Nephron (organoid): ENCODE data around the gene PRCD.

Experiments
- H3K27ac Mint-ChIP-seq, 3 experiments: 2 replicates each; pipeline ENCODE4 v1.8.0; 2020; ENCODE audit warnings: mixed read lengths in 3 of 3, mild to moderate bottlenecking in 2 of 3, moderate library complexity in 1 of 3
- H3K27me3 Mint-ChIP-seq: 2 replicates; pipeline ENCODE4 v1.8.0; 2021; ENCODE audit warnings: low read depth, mild to moderate bottlenecking, moderate library complexity, mixed read lengths
- H3K36me3 Mint-ChIP-seq: 2 replicates; pipeline ENCODE4 v1.8.0; 2020; ENCODE audit warnings: low read depth, mixed read lengths
- H3K4me1 Mint-ChIP-seq: 2 replicates; pipeline ENCODE4 v1.8.0; 2020; ENCODE audit warnings: mixed read lengths
- H3K4me3 Mint-ChIP-seq, 3 experiments: 2 replicates each; pipeline ENCODE4 v1.8.0; 2020; ENCODE audit warnings: mild to moderate bottlenecking in 3 of 3, mixed read lengths in 3 of 3, moderate library complexity in 2 of 3
- H3K9me3 Mint-ChIP-seq: 2 replicates; pipeline ENCODE4 v1.8.0; 2020; ENCODE audit warnings: mixed read lengths
- TF ChIP-seq, protein P1 (sequence below), 3 experiments: fragments of 200-600 bp; sonication (generic); IDR thresholded peaks; one replicate each; pipeline ENCODE4 v1.5.0; 2021; ENCODE audit warnings: antibody characterized with exemption in 3 of 3; ENCODE audit not compliant: unreplicated experiment in 3 of 3

Gene PRCD

DNA sequence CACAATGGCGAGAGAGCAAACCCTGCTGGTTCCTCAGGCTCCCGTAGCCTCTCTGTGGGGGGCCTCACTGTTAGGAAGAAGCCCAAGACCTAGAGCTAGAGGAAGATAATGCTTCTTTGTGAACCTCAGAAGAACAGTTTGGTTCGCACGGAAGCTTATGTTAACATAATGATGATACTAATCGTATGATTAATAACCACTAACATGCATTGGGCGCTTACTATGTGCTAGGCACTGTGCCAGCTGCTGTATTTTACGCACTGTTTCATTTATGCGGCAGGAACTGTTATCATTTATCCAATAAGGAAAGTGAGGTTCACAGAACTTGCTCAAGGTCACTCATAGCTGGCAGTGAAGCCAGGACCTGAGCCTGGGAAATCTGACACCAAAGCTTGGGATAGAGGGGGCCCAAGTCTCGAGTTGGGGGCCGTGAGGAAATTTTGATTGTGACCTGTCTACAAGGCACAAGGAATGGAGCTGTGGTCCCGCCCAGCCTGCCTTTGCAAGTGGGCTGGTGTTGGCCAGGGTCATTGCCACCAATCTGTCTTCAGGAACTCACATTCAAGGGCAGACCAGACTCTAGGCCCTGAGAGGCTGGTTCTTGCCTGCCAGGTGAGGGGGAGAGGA lies 6.8 kb downstream of the PRCD start:
- TF ChIP-seq, protein P1, sequence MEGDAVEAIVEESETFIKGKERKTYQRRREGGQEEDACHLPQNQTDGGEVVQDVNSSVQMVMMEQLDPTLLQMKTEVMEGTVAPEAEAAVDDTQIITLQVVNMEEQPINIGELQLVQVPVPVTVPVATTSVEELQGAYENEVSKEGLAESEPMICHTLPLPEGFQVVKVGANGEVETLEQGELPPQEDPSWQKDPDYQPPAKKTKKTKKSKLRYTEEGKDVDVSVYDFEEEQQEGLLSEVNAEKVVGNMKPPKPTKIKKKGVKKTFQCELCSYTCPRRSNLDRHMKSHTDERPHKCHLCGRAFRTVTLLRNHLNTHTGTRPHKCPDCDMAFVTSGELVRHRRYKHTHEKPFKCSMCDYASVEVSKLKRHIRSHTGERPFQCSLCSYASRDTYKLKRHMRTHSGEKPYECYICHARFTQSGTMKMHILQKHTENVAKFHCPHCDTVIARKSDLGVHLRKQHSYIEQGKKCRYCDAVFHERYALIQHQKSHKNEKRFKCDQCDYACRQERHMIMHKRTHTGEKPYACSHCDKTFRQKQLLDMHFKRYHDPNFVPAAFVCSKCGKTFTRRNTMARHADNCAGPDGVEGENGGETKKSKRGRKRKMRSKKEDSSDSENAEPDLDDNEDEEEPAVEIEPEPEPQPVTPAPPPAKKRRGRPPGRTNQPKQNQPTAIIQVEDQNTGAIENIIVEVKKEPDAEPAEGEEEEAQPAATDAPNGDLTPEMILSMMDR (IDR thresholded peaks at IDR 0.05; ENCODE audit: unreplicated experiment in 3 of 3): no peak
- Mint-ChIP-seq H3K4me3 (peak overlapping the region in 2 of 3 experiments; percentile 32 to 38), H3K36me3 (no peaks in the 10 kb centered on the region), H3K4me1 (peaks cover 38% of the 10 kb centered on the region), H3K9me3 (no peaks in the 10 kb centered on the region), H3K27ac (peak overlapping the region; percentile 42 to 79 (median 50)), H3K27me3 (peaks cover 11% of the 10 kb centered on the region)

DNA sequence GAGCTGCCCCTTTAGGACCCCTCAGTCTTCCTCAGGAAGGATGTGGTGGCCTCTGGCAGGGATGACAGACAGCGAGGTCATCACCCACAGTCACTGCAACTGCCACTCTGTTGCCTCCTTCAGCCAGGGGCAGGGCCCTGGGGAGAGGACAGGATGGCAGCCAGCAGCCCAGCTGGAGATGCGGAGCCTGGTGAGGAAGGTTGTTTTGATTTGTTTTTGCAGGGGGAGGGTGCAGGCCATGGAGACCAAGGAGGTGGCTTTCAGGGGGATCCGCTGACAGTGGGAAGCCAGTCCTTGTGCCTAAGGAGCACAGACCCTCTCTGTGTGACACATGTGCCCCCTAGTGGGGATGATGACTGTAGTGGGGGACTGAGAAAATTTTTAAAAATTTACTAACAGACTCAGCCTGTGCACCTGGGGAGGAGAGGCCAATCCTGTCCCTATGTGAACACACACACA lies 7.4 kb downstream of the PRCD start:
- peak overlapping the region in 1 of 3 experiments; percentile 42 for H3K27ac Mint-ChIP-seq

DNA sequence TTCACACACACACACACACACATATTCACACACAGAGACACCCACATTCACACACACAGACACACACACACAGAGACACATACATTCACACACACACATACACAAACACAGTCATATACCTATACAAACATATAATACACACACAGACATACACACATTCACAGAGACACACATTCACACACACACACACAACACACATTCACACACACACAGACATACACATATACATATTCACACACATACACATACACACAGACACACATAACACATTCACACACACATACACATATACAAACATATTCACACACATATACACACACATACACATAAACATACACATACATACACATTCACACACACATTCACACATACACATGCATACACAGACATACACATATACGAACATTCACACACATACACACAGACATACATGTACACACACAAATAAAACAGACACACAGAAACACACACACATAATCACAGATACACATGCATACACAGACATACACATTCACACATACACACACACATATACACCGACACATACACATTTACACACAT lies 7.9 kb downstream of the PRCD start:
- Mint-ChIP-seq H3K4me3 (no peak overlapping the region), H3K27ac (no peak overlapping the region), H3K9me3 (no peaks in the 10 kb centered on the region), H3K4me1 (peaks cover 27% of the 10 kb centered on the region), H3K27me3 (peaks cover 6% of the 10 kb centered on the region), H3K36me3 (no peaks in the 10 kb centered on the region)
- TF ChIP-seq, protein P1 (IDR thresholded peaks at IDR 0.05; ENCODE audit: unreplicated experiment in 3 of 3): no peak

More for the DNA sequence above, 7.4 kb downstream of the PRCD start:
- TF ChIP-seq, protein P1 (IDR thresholded peaks at IDR 0.05; ENCODE audit: unreplicated experiment in 3 of 3): peak; percentile 59 to 74 (median 67)
- H3K4me1 Mint-ChIP-seq: peaks cover 32% of the 10 kb centered on the region
- H3K4me3 Mint-ChIP-seq: no peak overlapping the region
- H3K9me3 Mint-ChIP-seq: no peaks in the 10 kb centered on the region
- H3K27me3 Mint-ChIP-seq: peaks cover 11% of the 10 kb centered on the region
- no peaks in the 10 kb centered on the region for H3K36me3 Mint-ChIP-seq

DNA sequence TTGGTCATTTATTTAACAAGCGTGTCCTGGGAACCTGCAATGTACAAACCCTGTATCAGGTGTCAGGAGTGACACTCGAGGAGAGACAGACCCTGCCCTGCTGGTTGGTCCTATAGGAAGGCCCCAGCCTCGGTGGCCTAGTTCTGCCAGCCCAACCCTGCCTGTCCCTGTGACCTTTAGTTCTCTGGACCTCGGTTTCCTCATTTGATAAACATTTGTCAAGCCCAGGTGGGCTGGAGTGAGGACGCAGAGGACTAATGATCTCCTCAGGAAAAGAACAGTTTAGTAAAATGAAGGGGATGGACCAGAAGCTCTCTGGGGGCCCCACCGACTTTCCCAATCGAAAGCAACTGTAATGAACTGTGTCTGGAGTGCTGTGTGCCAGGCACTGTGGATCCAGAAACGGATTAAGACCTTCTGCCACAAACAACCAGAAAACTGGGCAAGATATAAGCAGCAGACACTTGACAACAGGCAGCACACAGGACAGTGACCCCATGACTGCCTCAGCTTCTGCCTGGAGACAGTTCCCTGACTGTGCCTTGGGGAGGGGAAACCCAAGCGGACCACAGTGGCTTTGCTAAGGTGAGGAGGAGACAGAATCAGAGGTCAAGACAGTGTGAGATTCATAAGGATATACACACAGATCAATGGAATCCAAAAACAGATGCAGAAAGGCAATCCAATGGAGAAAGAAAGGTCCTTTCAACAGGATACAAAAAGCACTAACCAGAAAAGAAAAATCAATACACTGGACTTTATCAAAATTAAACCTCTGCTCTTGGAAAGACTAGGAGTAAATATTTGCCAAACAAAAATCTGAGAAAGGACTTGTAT lies 8.8 kb downstream of the PRCD start:
- TF ChIP-seq, protein P1 (IDR thresholded peaks at IDR 0.05; ENCODE audit: unreplicated experiment in 3 of 3): no peak

DNA sequence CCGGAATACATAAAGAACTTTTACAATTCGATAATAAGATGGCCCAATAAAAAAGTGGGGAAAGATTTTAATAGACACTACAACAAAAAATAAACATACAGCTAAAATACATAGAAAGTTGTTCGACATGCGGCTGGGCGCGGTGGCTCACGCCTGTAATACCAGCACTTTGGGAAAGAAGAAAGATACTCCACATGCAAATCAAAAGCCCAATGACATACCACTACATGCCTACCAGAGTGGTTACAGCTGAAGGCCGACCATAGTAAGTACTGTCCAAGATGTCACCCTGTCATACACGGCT lies 9.3 kb downstream of the PRCD start:
- Mint-ChIP-seq H3K4me1 (peaks cover 19% of the 10 kb centered on the region), H3K36me3 (no peaks in the 10 kb centered on the region), H3K27me3 (no peaks in the 10 kb centered on the region), H3K4me3 (no peak overlapping the region), H3K9me3 (no peaks in the 10 kb centered on the region), H3K27ac (no peak overlapping the region)
- TF ChIP-seq, protein P1 (IDR thresholded peaks at IDR 0.05; ENCODE audit: unreplicated experiment in 3 of 3): no peak

More for the DNA sequence above, 8.8 kb downstream of the PRCD start:
- Mint-ChIP-seq H3K9me3 (no peaks in the 10 kb centered on the region), H3K4me1 (peaks cover 19% of the 10 kb centered on the region), H3K27ac (no peak overlapping the region), H3K36me3 (no peaks in the 10 kb centered on the region), H3K4me3 (no peak overlapping the region), H3K27me3 (peaks cover 4% of the 10 kb centered on the region)
